ENCODE measurements around the gene CD99L2. TPM values are rescaled to one million over a fixed set of nuclear protein-coding genes. Genes with fewer than 3 reads are reported as not detected.
"Not testable (repeated sequence)": the region's sequence is repeated elsewhere in the genome, so short reads cannot be mapped to it uniquely, and the experiment has no call there.

Gene CD99L2
- total RNA-seq, 2 experiments from 2014 or later: 8.4 to 9.6 TPM

- H3K27ac Mint-ChIP-seq; H3K27me3 Mint-ChIP-seq; H3K4me1 Mint-ChIP-seq; POLR2A ChIA-PET; H3K9me3 Mint-ChIP-seq (ENCODE audit: low read depth); H3K4me3 Mint-ChIP-seq; CTCF ChIA-PET; DNase-seq; intact Hi-C loops (cut with DNase I, micrococcal nuclease); ATAC-seq: not testable (repeated sequence)
- H3K36me3 Mint-ChIP-seq (ENCODE audit: low read depth): peaks cover 34% of the 10 kb centered on the region
These were observed 74.1 kb downstream of the CD99L2 start for GRCh38 chrX:150824352-150824751.

- intact Hi-C loops (cut with DNase I, micrococcal nuclease); H3K4me3 Mint-ChIP-seq; POLR2A ChIA-PET: not testable (repeated sequence)
These were observed 74.6 kb downstream of the CD99L2 start for GRCh38 chrX:150823826-150824225.

GRCh38 chrX:150821971-150822370 is 76.5 kb downstream of the CD99L2 start:
- DNase-seq (no peak), ATAC-seq (no peak)
- H3K9me3 Mint-ChIP-seq (ENCODE audit: low read depth): peaks cover 7% of the 10 kb centered on the region
- ChIA-PET POLR2A (no interaction called here), CTCF (no interaction called here)
- no peak overlapping the region for H3K4me3 Mint-ChIP-seq
- no peaks in the 10 kb centered on the region for H3K27me3 Mint-ChIP-seq
- no peaks in the 10 kb centered on the region for H3K4me1 Mint-ChIP-seq
- peaks cover 29% of the 10 kb centered on the region for H3K36me3 Mint-ChIP-seq (ENCODE audit: low read depth)
- no peak overlapping the region for H3K27ac Mint-ChIP-seq
- intact Hi-C loops (cut with DNase I, micrococcal nuclease): no loop called here

More at GRCh38 chrX:150823826-150824225, 74.6 kb downstream of the CD99L2 start:
- ATAC-seq; H3K27me3 Mint-ChIP-seq; H3K9me3 Mint-ChIP-seq (ENCODE audit: low read depth); CTCF ChIA-PET; DNase-seq; H3K27ac Mint-ChIP-seq; H3K4me1 Mint-ChIP-seq: not testable (repeated sequence)
- peaks cover 35% of the 10 kb centered on the region for H3K36me3 Mint-ChIP-seq (ENCODE audit: low read depth)

- Mint-ChIP-seq H3K4me1 (peaks cover 7% of the 10 kb centered on the region), H3K36me3 (ENCODE audit: low read depth) (peaks cover 20% of the 10 kb centered on the region), H3K27me3 (no peaks in the 10 kb centered on the region), H3K4me3 (no peak overlapping the region), H3K9me3 (ENCODE audit: low read depth) (no peaks in the 10 kb centered on the region), H3K27ac (no peak overlapping the region)
- no peak for DNase-seq
- ChIA-PET POLR2A (no interaction called here), CTCF (no interaction called here)
- ATAC-seq: peak; percentile 39
- intact Hi-C loops (cut with DNase I, micrococcal nuclease): no loop called here
These were observed 84.5 kb downstream of the CD99L2 start for GRCh38 chrX:150813922-150814321.

- no peaks in the 10 kb centered on the region for H3K4me1 Mint-ChIP-seq
- ChIA-PET POLR2A (no interaction called here), CTCF (no interaction called here)
- intact Hi-C loops (cut with DNase I, micrococcal nuclease): no loop called here
- no peaks in the 10 kb centered on the region for H3K27me3 Mint-ChIP-seq
- peaks cover 15% of the 10 kb centered on the region for H3K36me3 Mint-ChIP-seq (ENCODE audit: low read depth)
- H3K9me3 Mint-ChIP-seq (ENCODE audit: low read depth): peaks cover 2% of the 10 kb centered on the region
- no peak overlapping the region for H3K4me3 Mint-ChIP-seq
- DNase-seq (no peak), ATAC-seq (no peak)
- H3K27ac Mint-ChIP-seq: no peak overlapping the region
These were observed 91.6 kb downstream of the CD99L2 start for GRCh38 chrX:150806827-150807226.

- no peak overlapping the region for H3K4me3 Mint-ChIP-seq
- CTCF ChIA-PET: no interaction called here
These were observed 92.7 kb downstream of the CD99L2 start for GRCh38 chrX:150805736-150806135.

GRCh38 chrX:150792949-150793527 is 105.4 kb downstream of the CD99L2 start:
- H3K27me3 Mint-ChIP-seq: no peaks in the 10 kb centered on the region
- no peak overlapping the region for H3K27ac Mint-ChIP-seq
- ChIA-PET CTCF (no interaction called here), POLR2A (no interaction called here)
- H3K9me3 Mint-ChIP-seq (ENCODE audit: low read depth): no peaks in the 10 kb centered on the region
- H3K36me3 Mint-ChIP-seq (ENCODE audit: low read depth): peaks cover 23% of the 10 kb centered on the region
- no peak for DNase-seq
- H3K4me3 Mint-ChIP-seq: no peak overlapping the region
- peaks cover 4% of the 10 kb centered on the region for H3K4me1 Mint-ChIP-seq
- no peak for ATAC-seq
- intact Hi-C loops (cut with DNase I, micrococcal nuclease): loop anchor here in 1 of 2 experiments (10.0 kb wide), 1 partner anchor 62 kb away; no protein-coding TSS in a partner anchor

More at GRCh38 chrX:150805736-150806135, 92.7 kb downstream of the CD99L2 start:
- no peak overlapping the region for H3K27ac Mint-ChIP-seq
- H3K27me3 Mint-ChIP-seq: no peaks in the 10 kb centered on the region
- ATAC-seq (no peak), DNase-seq (no peak)
- H3K4me1 Mint-ChIP-seq: no peaks in the 10 kb centered on the region
- POLR2A ChIA-PET: no interaction called here
- peaks cover 2% of the 10 kb centered on the region for H3K9me3 Mint-ChIP-seq (ENCODE audit: low read depth)
- intact Hi-C loops (cut with DNase I, micrococcal nuclease): no loop called here
- peaks cover 14% of the 10 kb centered on the region for H3K36me3 Mint-ChIP-seq (ENCODE audit: low read depth)

- peaks cover 27% of the 10 kb centered on the region for H3K36me3 Mint-ChIP-seq (ENCODE audit: low read depth)
- no peak for DNase-seq
- H3K4me1 Mint-ChIP-seq: peaks cover 4% of the 10 kb centered on the region
- ChIA-PET POLR2A (no interaction called here), CTCF (interaction anchor here (0.9 to 1.3 kb wide), 2 partner anchors 18 to 54 kb away, joined by 3 to 5 read pairs; no protein-coding TSS in a partner anchor)
- H3K4me3 Mint-ChIP-seq: no peak overlapping the region
- H3K27ac Mint-ChIP-seq: no peak overlapping the region
- peak; percentile 36 for ATAC-seq
- H3K9me3 Mint-ChIP-seq (ENCODE audit: low read depth): no peaks in the 10 kb centered on the region
- intact Hi-C loops (cut with DNase I, micrococcal nuclease): loop anchor here in 1 of 2 experiments (10.0 kb wide), 1 partner anchor 65 kb away; no protein-coding TSS in a partner anchor
- H3K27me3 Mint-ChIP-seq: no peaks in the 10 kb centered on the region
These were observed 108.4 kb downstream of the CD99L2 start for GRCh38 chrX:150790021-150790420.

- H3K36me3 Mint-ChIP-seq (ENCODE audit: low read depth): no peaks in the 10 kb centered on the region
- H3K9me3 Mint-ChIP-seq (ENCODE audit: low read depth): no peaks in the 10 kb centered on the region
- ChIA-PET POLR2A (no interaction called here), CTCF (no interaction called here)
- peaks cover 7% of the 10 kb centered on the region for H3K4me1 Mint-ChIP-seq
- DNase-seq: no peak
- no peak overlapping the region for H3K27ac Mint-ChIP-seq
- ATAC-seq: no peak
- intact Hi-C loops (cut with DNase I, micrococcal nuclease): no loop called here
- H3K4me3 Mint-ChIP-seq: no peak overlapping the region
- no peaks in the 10 kb centered on the region for H3K27me3 Mint-ChIP-seq
These were observed 116.8 kb downstream of the CD99L2 start for GRCh38 chrX:150781677-150782076.

GRCh38 chrX:150779385-150779784 is 119.1 kb downstream of the CD99L2 start:
- Mint-ChIP-seq H3K9me3 (ENCODE audit: low read depth) (no peaks in the 10 kb centered on the region), H3K4me3 (no peak overlapping the region), H3K36me3 (ENCODE audit: low read depth) (peaks cover 3% of the 10 kb centered on the region), H3K27me3 (no peaks in the 10 kb centered on the region), H3K27ac (no peak overlapping the region), H3K4me1 (peaks cover 7% of the 10 kb centered on the region)
- intact Hi-C loops (cut with DNase I, micrococcal nuclease): no loop called here
- ATAC-seq (no peak), DNase-seq (no peak)
- CTCF ChIA-PET: no interaction called here
- POLR2A ChIA-PET: no interaction called here

GRCh38 chrX:150777328-150777992 is 121.0 kb downstream of the CD99L2 start:
- H3K27ac Mint-ChIP-seq: no peak overlapping the region
- no peak overlapping the region for H3K4me3 Mint-ChIP-seq
- ATAC-seq (no peak), DNase-seq (no peak)
- POLR2A ChIA-PET: no interaction called here
- no peaks in the 10 kb centered on the region for H3K9me3 Mint-ChIP-seq (ENCODE audit: low read depth)
- H3K36me3 Mint-ChIP-seq (ENCODE audit: low read depth): peaks cover 3% of the 10 kb centered on the region
- no peaks in the 10 kb centered on the region for H3K27me3 Mint-ChIP-seq
- CTCF ChIA-PET: no interaction called here
- H3K4me1 Mint-ChIP-seq: peaks cover 7% of the 10 kb centered on the region
- intact Hi-C loops (cut with DNase I, micrococcal nuclease): no loop called here

GRCh38 chrX:150775569-150776350 is 122.7 kb downstream of the CD99L2 start:
- ChIA-PET POLR2A (no interaction called here), CTCF (interaction anchor here (0.6 to 0.9 kb wide), 2 partner anchors 8 to 306 kb away, joined by 3 read pairs; no protein-coding TSS in a partner anchor)
- DNase-seq (no peak), ATAC-seq (no peak)
- Mint-ChIP-seq H3K4me3 (no peak overlapping the region), H3K9me3 (ENCODE audit: low read depth) (no peaks in the 10 kb centered on the region), H3K4me1 (peaks cover 7% of the 10 kb centered on the region), H3K27me3 (no peaks in the 10 kb centered on the region), H3K27ac (no peak overlapping the region), H3K36me3 (ENCODE audit: low read depth) (peaks cover 3% of the 10 kb centered on the region)
- intact Hi-C loops (cut with DNase I, micrococcal nuclease): no loop called here

Measured in activated CD4-positive, alpha-beta T cell treated with anti-CD3 and anti-CD28 coated beads for 36 hours (primary cell).